ENCODE data around the gene ZNF275.

GRCh38 chrX:153342762-153343558, 9.0 kb downstream of the ZNF275 start:
- no peak for TF ChIP-seq CTCF (IDR thresholded peaks at IDR 0.05)
- no peak for TF ChIP-seq POLR2A (IDR thresholded peaks at IDR 0.05)
